K562 (cell line): Measurements from ENCODE around the gene METTL25B. TPM values are rescaled to one million over a fixed set of nuclear protein-coding genes. Genes with fewer than 3 reads are reported as not detected.

ENCODE experiments used
- ASH1L ChIP-seq: fragments of 450-650 bp; IDR thresholded peaks from 2 replicates; pipeline ENCODE4 v1.6.1; 2018; ENCODE audit warnings: borderline replicate concordance, mild to moderate bottlenecking, low read depth; ENCODE audit not compliant: partially characterized antibody
- ATF6 ChIP-seq: sonication (generic); formaldehyde crosslinking; IDR thresholded peaks from 2 replicates; pipeline ENCODE4 v1.4.0; 2020; ENCODE audit warnings: mild to moderate bottlenecking, missing genetic modification reagents
- BMI1 ChIP-seq: fragments of 150-350 bp; IDR thresholded peaks from 2 replicates; pipeline ENCODE4 v1.6.1; 2014; ENCODE audit warnings: low read length
- DPF2 ChIP-seq: fragments of 450-650 bp; IDR thresholded peaks from 2 replicates; pipeline ENCODE4 v1.6.1; 2016
- HCFC1 ChIP-seq: IDR thresholded peaks from 2 replicates; pipeline ENCODE4 v1.6.1; 2012; ENCODE audit warnings: low read depth, low read length, improper control_type of control experiment
- HES1 ChIP-seq: fragments of 450-650 bp; IDR thresholded peaks from 2 replicates; pipeline ENCODE4 v1.6.1; 2016; ENCODE audit warnings: low read depth, mild to moderate bottlenecking, moderate library complexity
- RREB1 ChIP-seq: fragments of 250-450 bp; sonication (Bioruptor Pico); IDR thresholded peaks from 2 replicates; pipeline ENCODE4 v1.4.0; 2020
- SFPQ ChIP-seq: fragments of 200-400 bp; formaldehyde crosslinking; IDR thresholded peaks from 2 replicates; pipeline ENCODE4 v1.6.1; 2017; ENCODE audit warnings: mild to moderate bottlenecking, low read depth, low read length, moderate library complexity
- ZNF431 ChIP-seq: sonication (generic); formaldehyde crosslinking; IDR thresholded peaks from 2 replicates; pipeline ENCODE4 v1.8.0; 2022; ENCODE audit warnings: mild to moderate bottlenecking, missing genetic modification reagents
- polyA plus RNA-seq, 8 experiments: library from polyadenylated mRNA; depleted of rRNA in 4 of 8; stranded (reverse) in 5 of 8; unstranded in 3 of 8; fragments of >200 nt; fragmentation: Nextera tagmentation in 2 of 8; fragmentation: Illumina TruSeq in 1 of 8; extraction: Ambion mirVana in 2 of 8; extraction: Trizol in 1 of 8; gene quantifications; 2 replicates each; pipeline versions ENCODE4 v1.2.1 to v1.2.3, GENCODE V29; 2011 to 2014; ENCODE audit warnings: inconsistent platforms in 1 of 8, missing spikeins in 1 of 8
- total RNA-seq, 7 experiments: library from RNA; depleted of rRNA in 6 of 7; stranded (reverse); fragments of >200 nt in 6 of 7; fragmentation: Illumina TruSeq in 2 of 7; extraction: Trizol in 2 of 7; gene quantifications; 2 replicates each; pipeline versions ENCODE4 v1.2.1 to v1.2.3, GENCODE V29; 2011 to 2021; ENCODE audit warnings: low replicate concordance in 1 of 7
- TF ChIP-seq, protein P1 (sequence below): fragments of 250-450 bp; sonication (Bioruptor Pico); IDR thresholded peaks from 2 replicates; pipeline ENCODE4 v1.9.0; 2021; ENCODE audit warnings: mild to moderate bottlenecking, inconsistent platforms
- TF ChIP-seq, protein P2 (sequence below): fragments of 250-450 bp; sonication (Bioruptor Pico); IDR thresholded peaks from 2 replicates; pipeline ENCODE4 v1.5.0; 2022; ENCODE audit warnings: mild to moderate bottlenecking

The METTL25B gene
- total and polyA plus RNA-seq, 9 of the 15 experiments (the other 6 are each of a cell fraction or from before 2014, with no cell fraction given), result 7.7 to 48.3 (median 33.1) TPM

DNA sequence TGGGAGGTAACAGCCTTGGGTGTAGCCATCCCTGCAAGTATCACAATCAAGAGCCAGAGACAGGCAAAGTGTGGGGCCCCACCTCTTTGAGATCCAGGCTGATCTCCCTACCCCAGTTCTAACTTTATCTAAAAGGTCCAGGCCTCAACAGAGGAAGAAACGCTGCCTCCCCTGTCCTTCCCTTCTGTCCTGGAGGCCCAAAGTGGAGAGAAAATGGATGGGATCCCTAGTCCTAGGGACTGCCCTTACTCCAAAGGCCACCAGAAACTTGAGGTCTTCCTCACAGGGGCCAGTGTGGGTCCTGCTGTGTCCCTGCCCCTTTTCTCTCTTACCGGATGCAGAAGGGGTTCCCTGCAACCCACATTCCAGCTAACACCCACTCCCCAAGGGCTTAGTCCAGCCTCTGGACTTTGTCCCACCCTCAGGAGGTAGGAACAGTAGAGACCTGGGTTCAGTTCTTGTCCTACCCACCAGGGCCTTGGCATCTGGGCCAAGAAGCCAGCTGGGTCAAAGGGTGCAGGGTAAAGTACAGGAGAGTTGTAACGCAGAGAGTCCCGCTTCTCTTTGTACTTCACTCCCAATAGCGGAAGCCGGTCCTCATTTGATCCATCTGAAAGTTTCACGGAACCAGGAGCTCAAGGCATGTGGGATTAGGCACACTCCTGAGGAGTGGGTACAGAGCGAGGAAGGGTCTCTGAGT is 21.3 kb downstream of the METTL25B start (continued):
- no peak for TF ChIP-seq RREB1 (CRISPR knock-in tag)
- TF ChIP-seq, protein P1, sequence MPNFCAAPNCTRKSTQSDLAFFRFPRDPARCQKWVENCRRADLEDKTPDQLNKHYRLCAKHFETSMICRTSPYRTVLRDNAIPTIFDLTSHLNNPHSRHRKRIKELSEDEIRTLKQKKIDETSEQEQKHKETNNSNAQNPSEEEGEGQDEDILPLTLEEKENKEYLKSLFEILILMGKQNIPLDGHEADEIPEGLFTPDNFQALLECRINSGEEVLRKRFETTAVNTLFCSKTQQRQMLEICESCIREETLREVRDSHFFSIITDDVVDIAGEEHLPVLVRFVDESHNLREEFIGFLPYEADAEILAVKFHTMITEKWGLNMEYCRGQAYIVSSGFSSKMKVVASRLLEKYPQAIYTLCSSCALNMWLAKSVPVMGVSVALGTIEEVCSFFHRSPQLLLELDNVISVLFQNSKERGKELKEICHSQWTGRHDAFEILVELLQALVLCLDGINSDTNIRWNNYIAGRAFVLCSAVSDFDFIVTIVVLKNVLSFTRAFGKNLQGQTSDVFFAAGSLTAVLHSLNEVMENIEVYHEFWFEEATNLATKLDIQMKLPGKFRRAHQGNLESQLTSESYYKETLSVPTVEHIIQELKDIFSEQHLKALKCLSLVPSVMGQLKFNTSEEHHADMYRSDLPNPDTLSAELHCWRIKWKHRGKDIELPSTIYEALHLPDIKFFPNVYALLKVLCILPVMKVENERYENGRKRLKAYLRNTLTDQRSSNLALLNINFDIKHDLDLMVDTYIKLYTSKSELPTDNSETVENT (CRISPR knock-in tag), result no peak
- no peak for TF ChIP-seq ATF6
- TF ChIP-seq HES1, result no peak
- TF ChIP-seq BMI1, result no peak
- TF ChIP-seq DPF2, result 0 out of 2 replicates have a peak, but pooled peaks have one; percentile 4
- no peak for TF ChIP-seq ZNF431 (CRISPR knock-in tag)
- TF ChIP-seq ASH1L, result no peak
- no peak for TF ChIP-seq SFPQ
- no peak for TF ChIP-seq HCFC1
- TF ChIP-seq, protein P2, sequence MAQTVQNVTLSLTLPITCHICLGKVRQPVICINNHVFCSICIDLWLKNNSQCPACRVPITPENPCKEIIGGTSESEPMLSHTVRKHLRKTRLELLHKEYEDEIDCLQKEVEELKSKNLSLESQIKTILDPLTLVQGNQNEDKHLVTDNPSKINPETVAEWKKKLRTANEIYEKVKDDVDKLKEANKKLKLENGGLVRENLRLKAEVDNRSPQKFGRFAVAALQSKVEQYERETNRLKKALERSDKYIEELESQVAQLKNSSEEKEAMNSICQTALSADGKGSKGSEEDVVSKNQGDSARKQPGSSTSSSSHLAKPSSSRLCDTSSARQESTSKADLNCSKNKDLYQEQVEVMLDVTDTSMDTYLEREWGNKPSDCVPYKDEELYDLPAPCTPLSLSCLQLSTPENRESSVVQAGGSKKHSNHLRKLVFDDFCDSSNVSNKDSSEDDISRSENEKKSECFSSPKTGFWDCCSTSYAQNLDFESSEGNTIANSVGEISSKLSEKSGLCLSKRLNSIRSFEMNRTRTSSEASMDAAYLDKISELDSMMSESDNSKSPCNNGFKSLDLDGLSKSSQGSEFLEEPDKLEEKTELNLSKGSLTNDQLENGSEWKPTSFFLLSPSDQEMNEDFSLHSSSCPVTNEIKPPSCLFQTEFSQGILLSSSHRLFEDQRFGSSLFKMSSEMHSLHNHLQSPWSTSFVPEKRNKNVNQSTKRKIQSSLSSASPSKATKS (CRISPR knock-in tag), result no peak
